GM23338 (cell line): ENCODE results near the gene TANGO2. TPM values are rescaled to one million over a fixed set of nuclear protein-coding genes. Genes with fewer than 3 reads are reported as not detected.

ENCODE experiments used
- ATAC-seq: fragments of 200-7000 bp; cut with Tn5 transposase; 3 replicates; pipeline ENCODE4 v1.9.1; 2020
- DNase-seq: peaks from one replicate; pipeline ENCODE4 v3.0.0-alpha.2; 2015; ENCODE audit warnings: low spot score
- H2AFZ ChIP-seq: fragments of 200-600 bp; sonication (generic); 2 replicates; pipeline ENCODE4 v1.8.0; 2016; ENCODE audit warnings: antibody characterized with exemption, mild to moderate bottlenecking, moderate library complexity
- H3F3A ChIP-seq: fragments of 200-600 bp; sonication (generic); replicated peaks from 2 replicates; pipeline ENCODE4 v1.8.0; 2017; ENCODE audit warnings: antibody characterized with exemption, mixed run types, low read depth
- H3K27ac ChIP-seq: fragments of 200-600 bp; sonication (generic); 2 replicates; pipeline ENCODE4 v1.6.1; 2016; ENCODE audit warnings: low read depth
- H3K27me3 ChIP-seq: fragments of 200-600 bp; sonication (generic); 2 replicates; pipeline ENCODE4 v1.8.0; 2016; ENCODE audit warnings: mild to moderate bottlenecking, mixed run types, moderate library complexity; ENCODE audit not compliant: insufficient read depth
- H3K36me3 ChIP-seq: fragments of 200-600 bp; sonication (generic); 2 replicates; pipeline ENCODE4 v1.8.0; 2016; ENCODE audit warnings: mild to moderate bottlenecking; ENCODE audit not compliant: insufficient read depth
- H3K4me1 ChIP-seq: fragments of 200-600 bp; sonication (generic); 2 replicates; pipeline ENCODE4 v1.8.0; 2016; ENCODE audit warnings: mild to moderate bottlenecking, moderate library complexity; ENCODE audit not compliant: insufficient read depth
- H3K4me2 ChIP-seq: fragments of 200-600 bp; sonication (generic); 2 replicates; pipeline ENCODE4 v1.7.1; 2017; ENCODE audit warnings: mixed run types
- H3K4me3 ChIP-seq: fragments of 200-600 bp; sonication (generic); 2 replicates; pipeline ENCODE4 v1.6.1; 2016; ENCODE audit warnings: mixed run types
- H3K79me2 ChIP-seq: fragments of 200-600 bp; sonication (generic); replicated peaks from 2 replicates; pipeline ENCODE4 v1.8.0; 2017; ENCODE audit warnings: mild to moderate bottlenecking; ENCODE audit not compliant: insufficient read depth
- H3K9me2 ChIP-seq: fragments of 200-600 bp; sonication (generic); 2 replicates; pipeline ENCODE4 v1.8.0; 2017; ENCODE audit not compliant: insufficient read depth
- H4K20me1 ChIP-seq: fragments of 200-600 bp; sonication (generic); replicated peaks from 2 replicates; pipeline ENCODE4 v1.8.0; 2017; ENCODE audit warnings: mild to moderate bottlenecking; ENCODE audit not compliant: insufficient read depth
- H3K27ac Mint-ChIP-seq: 2 replicates; pipeline ENCODE4 v1.8.0; 2020; ENCODE audit warnings: inconsistent platforms, mild to moderate bottlenecking, moderate library complexity, mixed read lengths
- H3K27me3 Mint-ChIP-seq: 3 replicates; pipeline ENCODE4 v1.8.0; 2022; ENCODE audit warnings: low read depth, mild to moderate bottlenecking, moderate library complexity, mixed read lengths, inconsistent platforms; ENCODE audit not compliant: insufficient read depth, poor library complexity
- H3K36me3 Mint-ChIP-seq: 3 replicates; pipeline ENCODE4 v1.8.0; 2021; ENCODE audit warnings: low read depth, mild to moderate bottlenecking, inconsistent platforms, moderate library complexity, mixed read lengths
- H3K4me1 Mint-ChIP-seq: 3 replicates; pipeline ENCODE4 v1.8.0; 2020; ENCODE audit warnings: mild to moderate bottlenecking, inconsistent platforms, mixed read lengths
- H3K4me3 Mint-ChIP-seq: 3 replicates; pipeline ENCODE4 v1.8.0; 2021; ENCODE audit warnings: moderate library complexity, mild to moderate bottlenecking, inconsistent platforms, mixed read lengths
- H3K9me3 Mint-ChIP-seq: 3 replicates; pipeline ENCODE4 v1.8.0; 2020; ENCODE audit warnings: moderate library complexity, mild to moderate bottlenecking, inconsistent platforms, mixed read lengths
- EZH2 ChIP-seq: fragments of 200-600 bp; sonication (generic); IDR thresholded peaks from one replicate; pipeline ENCODE4 v1.8.0; 2017; ENCODE audit warnings: antibody characterized with exemption, mild to moderate bottlenecking, low read depth; ENCODE audit not compliant: unreplicated experiment
- EZH2phosphoT487 ChIP-seq: fragments of 200-600 bp; sonication (generic); IDR thresholded peaks from one replicate; pipeline ENCODE4 v1.8.1; 2018; ENCODE audit warnings: antibody characterized with exemption; ENCODE audit not compliant: unreplicated experiment
- JUNB ChIP-seq: IDR thresholded peaks from one replicate; pipeline ENCODE4 v1.6.1; 2016; ENCODE audit warnings: antibody characterized with exemption; ENCODE audit not compliant: unreplicated experiment
- NANOG ChIP-seq: IDR thresholded peaks from 2 replicates; pipeline ENCODE4 v1.6.1; 2016; ENCODE audit warnings: antibody characterized with exemption, borderline replicate concordance
- POLR2AphosphoS5 ChIP-seq: IDR thresholded peaks from 2 replicates; pipeline ENCODE4 v1.6.1; 2016; ENCODE audit warnings: antibody characterized with exemption, low read depth
- STAT1 ChIP-seq: IDR thresholded peaks from one replicate; pipeline ENCODE4 v1.6.1; 2016; ENCODE audit warnings: antibody characterized with exemption; ENCODE audit not compliant: unreplicated experiment
- polyA plus RNA-seq: library from polyadenylated mRNA; unstranded; fragments of >200 nt; fragmentation: Nextera tagmentation; extraction: Ambion mirVana; gene quantifications from 2 replicates; pipeline ENCODE4 v1.2.1, GENCODE V29; 2016
- total RNA-seq: library from RNA; depleted of rRNA; stranded (reverse); fragments of >200 nt; shearing (Covaris generic); gene quantifications from 2 replicates; pipeline ENCODE4 v1.2.3, GENCODE V29; 2014
- TF ChIP-seq, protein P1 (sequence below): fragments of 250-450 bp; sonication (Bioruptor Pico); IDR thresholded peaks from 2 replicates; pipeline ENCODE4 v1.5.0; 2020; ENCODE audit warnings: mild to moderate bottlenecking, moderate library complexity
- TF ChIP-seq, protein P2 (sequence below): IDR thresholded peaks from 2 replicates; pipeline ENCODE4 v1.6.1; 2016; ENCODE audit warnings: antibody characterized with exemption
- TF ChIP-seq, protein P3 (sequence below): IDR thresholded peaks from one replicate; pipeline ENCODE4 v1.6.1; 2018; ENCODE audit warnings: antibody characterized with exemption; ENCODE audit not compliant: unreplicated experiment

TANGO2 gene
- total and polyA plus RNA-seq, 2 experiments from 2014 or later: 6.9 to 15.0 TPM

DNA sequence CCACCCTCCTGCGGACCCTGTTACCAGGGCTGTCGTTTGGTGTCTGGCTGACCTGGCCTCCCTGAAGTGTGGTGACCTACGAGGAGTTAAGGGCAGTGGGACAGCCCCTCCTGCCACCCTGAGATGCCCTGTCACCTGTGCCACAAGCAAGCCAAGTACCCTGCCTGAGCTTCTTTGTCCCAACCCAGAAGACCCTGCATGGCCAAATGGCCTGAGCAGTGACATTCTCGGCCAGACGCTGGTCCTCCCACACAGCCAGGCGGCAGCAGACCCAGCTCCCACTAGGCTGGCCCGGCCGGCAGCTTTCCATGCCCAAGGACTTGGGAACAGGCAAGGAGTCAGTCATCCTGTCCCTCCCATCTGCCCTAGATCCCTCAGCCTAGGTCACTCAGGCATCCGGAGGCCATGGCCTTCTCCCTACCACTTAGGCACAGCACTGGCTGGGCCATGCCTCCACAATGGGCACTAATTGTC lies 11.9 kb upstream of the TANGO2 start (continued):
- TF ChIP-seq, protein P1, sequence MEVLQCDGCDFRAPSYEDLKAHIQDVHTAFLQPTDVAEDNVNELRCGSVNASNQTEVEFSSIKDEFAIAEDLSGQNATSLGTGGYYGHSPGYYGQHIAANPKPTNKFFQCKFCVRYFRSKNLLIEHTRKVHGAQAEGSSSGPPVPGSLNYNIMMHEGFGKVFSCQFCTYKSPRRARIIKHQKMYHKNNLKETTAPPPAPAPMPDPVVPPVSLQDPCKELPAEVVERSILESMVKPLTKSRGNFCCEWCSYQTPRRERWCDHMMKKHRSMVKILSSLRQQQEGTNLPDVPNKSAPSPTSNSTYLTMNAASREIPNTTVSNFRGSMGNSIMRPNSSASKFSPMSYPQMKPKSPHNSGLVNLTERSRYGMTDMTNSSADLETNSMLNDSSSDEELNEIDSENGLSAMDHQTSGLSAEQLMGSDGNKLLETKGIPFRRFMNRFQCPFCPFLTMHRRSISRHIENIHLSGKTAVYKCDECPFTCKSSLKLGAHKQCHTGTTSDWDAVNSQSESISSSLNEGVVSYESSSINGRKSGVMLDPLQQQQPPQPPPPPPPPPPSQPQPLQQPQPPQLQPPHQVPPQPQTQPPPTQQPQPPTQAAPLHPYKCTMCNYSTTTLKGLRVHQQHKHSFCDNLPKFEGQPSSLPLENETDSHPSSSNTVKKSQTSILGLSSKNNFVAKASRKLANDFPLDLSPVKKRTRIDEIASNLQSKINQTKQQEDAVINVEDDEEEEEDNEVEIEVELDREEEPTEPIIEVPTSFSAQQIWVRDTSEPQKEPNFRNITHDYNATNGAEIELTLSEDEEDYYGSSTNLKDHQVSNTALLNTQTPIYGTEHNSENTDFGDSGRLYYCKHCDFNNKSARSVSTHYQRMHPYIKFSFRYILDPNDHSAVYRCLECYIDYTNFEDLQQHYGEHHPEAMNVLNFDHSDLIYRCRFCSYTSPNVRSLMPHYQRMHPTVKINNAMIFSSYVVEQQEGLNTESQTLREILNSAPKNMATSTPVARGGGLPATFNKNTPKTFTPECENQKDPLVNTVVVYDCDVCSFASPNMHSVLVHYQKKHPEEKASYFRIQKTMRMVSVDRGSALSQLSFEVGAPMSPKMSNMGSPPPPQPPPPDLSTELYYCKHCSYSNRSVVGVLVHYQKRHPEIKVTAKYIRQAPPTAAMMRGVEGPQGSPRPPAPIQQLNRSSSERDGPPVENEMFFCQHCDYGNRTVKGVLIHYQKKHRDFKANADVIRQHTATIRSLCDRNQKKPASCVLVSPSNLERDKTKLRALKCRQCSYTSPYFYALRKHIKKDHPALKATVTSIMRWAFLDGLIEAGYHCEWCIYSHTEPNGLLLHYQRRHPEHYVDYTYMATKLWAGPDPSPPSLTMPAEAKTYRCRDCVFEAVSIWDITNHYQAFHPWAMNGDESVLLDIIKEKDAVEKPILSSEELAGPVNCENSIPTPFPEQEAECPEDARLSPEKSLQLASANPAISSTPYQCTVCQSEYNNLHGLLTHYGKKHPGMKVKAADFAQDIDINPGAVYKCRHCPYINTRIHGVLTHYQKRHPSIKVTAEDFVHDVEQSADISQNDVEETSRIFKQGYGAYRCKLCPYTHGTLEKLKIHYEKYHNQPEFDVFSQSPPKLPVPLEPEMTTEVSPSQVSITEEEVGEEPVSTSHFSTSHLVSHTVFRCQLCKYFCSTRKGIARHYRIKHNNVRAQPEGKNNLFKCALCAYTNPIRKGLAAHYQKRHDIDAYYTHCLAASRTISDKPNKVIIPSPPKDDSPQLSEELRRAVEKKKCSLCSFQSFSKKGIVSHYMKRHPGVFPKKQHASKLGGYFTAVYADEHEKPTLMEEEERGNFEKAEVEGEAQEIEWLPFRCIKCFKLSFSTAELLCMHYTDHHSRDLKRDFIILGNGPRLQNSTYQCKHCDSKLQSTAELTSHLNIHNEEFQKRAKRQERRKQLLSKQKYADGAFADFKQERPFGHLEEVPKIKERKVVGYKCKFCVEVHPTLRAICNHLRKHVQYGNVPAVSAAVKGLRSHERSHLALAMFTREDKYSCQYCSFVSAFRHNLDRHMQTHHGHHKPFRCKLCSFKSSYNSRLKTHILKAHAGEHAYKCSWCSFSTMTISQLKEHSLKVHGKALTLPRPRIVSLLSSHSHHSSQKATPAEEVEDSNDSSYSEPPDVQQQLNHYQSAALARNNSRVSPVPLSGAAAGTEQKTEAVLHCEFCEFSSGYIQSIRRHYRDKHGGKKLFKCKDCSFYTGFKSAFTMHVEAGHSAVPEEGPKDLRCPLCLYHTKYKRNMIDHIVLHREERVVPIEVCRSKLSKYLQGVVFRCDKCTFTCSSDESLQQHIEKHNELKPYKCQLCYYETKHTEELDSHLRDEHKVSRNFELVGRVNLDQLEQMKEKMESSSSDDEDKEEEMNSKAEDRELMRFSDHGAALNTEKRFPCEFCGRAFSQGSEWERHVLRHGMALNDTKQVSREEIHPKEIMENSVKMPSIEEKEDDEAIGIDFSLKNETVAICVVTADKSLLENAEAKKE (CRISPR knock-in tag): no peak
- no peak for TF ChIP-seq EZH2
- no peak for TF ChIP-seq JUNB
- no peak for TF ChIP-seq NANOG
- no peak for TF ChIP-seq EZH2phosphoT487
- TF ChIP-seq STAT1: no peak

DNA sequence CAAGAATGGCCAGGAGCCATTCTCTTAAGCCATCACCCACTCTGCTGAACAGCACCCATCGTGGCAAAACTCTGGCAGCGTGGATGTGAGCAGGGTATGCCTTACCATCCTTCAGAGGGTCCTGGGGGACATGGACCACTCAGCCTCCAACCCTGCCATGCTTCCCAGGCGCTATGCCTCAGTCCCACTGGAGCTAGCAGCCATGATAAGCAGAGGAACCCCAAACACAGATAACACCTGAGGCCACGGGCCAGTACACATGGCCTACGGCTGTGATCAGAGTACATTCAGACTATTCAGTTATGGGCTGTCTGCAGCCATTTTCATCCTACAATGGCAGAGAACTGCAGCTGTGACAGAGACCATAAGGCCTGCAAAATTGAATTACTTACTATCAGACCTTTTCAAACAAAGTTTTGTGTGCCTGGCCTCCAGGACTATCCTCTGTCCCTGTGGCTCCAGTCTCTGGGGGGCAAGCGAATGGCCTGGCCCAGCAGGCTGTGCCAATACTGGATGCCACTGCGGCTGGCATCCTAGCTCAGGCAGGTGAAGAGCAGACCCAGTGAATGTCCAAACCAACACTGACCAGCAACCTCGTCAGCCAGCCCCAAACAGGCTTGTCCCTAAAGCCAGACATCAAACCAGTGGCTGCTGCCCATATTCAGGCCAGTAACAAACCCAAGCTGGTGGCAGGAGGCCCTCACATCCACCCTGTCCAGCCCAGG lies 11.2 kb upstream of the TANGO2 start:
- H3K4me1 Mint-ChIP-seq: peaks cover 7% of the 10 kb centered on the region; the same call in 2 of the 3 replicates
- Histone ChIP-seq H2AFZ (no peak overlapping the region), H3K9me2 (no peaks in the 10 kb centered on the region), H3K27me3 (no peaks in the 10 kb centered on the region), H3K4me2 (no peak overlapping the region), H3K36me3 (no peaks in the 10 kb centered on the region), H3K4me3 (no peak overlapping the region), H3K4me1 (no peaks in the 10 kb centered on the region), H4K20me1 (no peaks in the 10 kb centered on the region), H3F3A (no peaks in the 10 kb centered on the region; the same call in 1 of the 2 replicates), H3K79me2 (no peaks in the 10 kb centered on the region), H3K27ac (no peak overlapping the region)
- DNase-seq (no peak), ATAC-seq (no peak)
- H3K4me3 Mint-ChIP-seq: no peak overlapping the region
- peaks cover under 1% of the 10 kb centered on the region; the same call in 1 of the 3 replicates for H3K9me3 Mint-ChIP-seq
- peaks cover 4% of the 10 kb centered on the region for H3K27me3 Mint-ChIP-seq
- H3K36me3 Mint-ChIP-seq: peaks cover 7% of the 10 kb centered on the region
- no peak overlapping the region for H3K27ac Mint-ChIP-seq
- TF ChIP-seq, protein P2, sequence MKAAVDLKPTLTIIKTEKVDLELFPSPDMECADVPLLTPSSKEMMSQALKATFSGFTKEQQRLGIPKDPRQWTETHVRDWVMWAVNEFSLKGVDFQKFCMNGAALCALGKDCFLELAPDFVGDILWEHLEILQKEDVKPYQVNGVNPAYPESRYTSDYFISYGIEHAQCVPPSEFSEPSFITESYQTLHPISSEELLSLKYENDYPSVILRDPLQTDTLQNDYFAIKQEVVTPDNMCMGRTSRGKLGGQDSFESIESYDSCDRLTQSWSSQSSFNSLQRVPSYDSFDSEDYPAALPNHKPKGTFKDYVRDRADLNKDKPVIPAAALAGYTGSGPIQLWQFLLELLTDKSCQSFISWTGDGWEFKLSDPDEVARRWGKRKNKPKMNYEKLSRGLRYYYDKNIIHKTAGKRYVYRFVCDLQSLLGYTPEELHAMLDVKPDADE: no peak
- TF ChIP-seq, protein P3, sequence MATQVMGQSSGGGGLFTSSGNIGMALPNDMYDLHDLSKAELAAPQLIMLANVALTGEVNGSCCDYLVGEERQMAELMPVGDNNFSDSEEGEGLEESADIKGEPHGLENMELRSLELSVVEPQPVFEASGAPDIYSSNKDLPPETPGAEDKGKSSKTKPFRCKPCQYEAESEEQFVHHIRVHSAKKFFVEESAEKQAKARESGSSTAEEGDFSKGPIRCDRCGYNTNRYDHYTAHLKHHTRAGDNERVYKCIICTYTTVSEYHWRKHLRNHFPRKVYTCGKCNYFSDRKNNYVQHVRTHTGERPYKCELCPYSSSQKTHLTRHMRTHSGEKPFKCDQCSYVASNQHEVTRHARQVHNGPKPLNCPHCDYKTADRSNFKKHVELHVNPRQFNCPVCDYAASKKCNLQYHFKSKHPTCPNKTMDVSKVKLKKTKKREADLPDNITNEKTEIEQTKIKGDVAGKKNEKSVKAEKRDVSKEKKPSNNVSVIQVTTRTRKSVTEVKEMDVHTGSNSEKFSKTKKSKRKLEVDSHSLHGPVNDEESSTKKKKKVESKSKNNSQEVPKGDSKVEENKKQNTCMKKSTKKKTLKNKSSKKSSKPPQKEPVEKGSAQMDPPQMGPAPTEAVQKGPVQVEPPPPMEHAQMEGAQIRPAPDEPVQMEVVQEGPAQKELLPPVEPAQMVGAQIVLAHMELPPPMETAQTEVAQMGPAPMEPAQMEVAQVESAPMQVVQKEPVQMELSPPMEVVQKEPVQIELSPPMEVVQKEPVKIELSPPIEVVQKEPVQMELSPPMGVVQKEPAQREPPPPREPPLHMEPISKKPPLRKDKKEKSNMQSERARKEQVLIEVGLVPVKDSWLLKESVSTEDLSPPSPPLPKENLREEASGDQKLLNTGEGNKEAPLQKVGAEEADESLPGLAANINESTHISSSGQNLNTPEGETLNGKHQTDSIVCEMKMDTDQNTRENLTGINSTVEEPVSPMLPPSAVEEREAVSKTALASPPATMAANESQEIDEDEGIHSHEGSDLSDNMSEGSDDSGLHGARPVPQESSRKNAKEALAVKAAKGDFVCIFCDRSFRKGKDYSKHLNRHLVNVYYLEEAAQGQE: no peak
- TF ChIP-seq EZH2 (no peak), POLR2AphosphoS5 (no peak)
